K562 (cell line): ENCODE measurements around the gene SPHK2. TPM values are rescaled to one million over a fixed set of nuclear protein-coding genes. Genes with fewer than 3 reads are reported as not detected.
A peak's percentile ranks its signal among the peaks of the same experiment; 100 is the strongest.

Experiments used
- DNMT1 ChIP-seq: fragments of 450-650 bp; IDR thresholded peaks from 2 replicates; pipeline ENCODE4 v1.6.1; 2016; ENCODE audit warnings: antibody characterized with exemption, mild to moderate bottlenecking
- FOXK2 ChIP-seq, 2 experiments: fragments of 450-650 bp; IDR thresholded peaks in 1 of 2; conservative IDR thresholded peaks in 1 of 2; 2 replicates each; pipeline ENCODE4 v1.6.1; 2016; ENCODE audit warnings: low read depth in 2 of 2, mild to moderate bottlenecking in 1 of 2
- KAT2B ChIP-seq: IDR thresholded peaks from one replicate; pipeline ENCODE4 v1.6.1; 2012; ENCODE audit warnings: low read depth, mild to moderate bottlenecking, control low read depth, inconsistent platforms, low read length, moderate library complexity
- MBD2 ChIP-seq: sonication (generic); IDR thresholded peaks from 2 replicates; pipeline ENCODE4 v1.6.1; 2016; ENCODE audit warnings: low read depth, borderline replicate concordance
- MCM5 ChIP-seq: fragments of 450-650 bp; IDR thresholded peaks from 2 replicates; pipeline ENCODE4 v1.6.1; 2016; ENCODE audit warnings: low read depth
- NFIC ChIP-seq: fragments of 450-650 bp; IDR thresholded peaks from 2 replicates; pipeline ENCODE4 v1.6.1; 2017; ENCODE audit warnings: mild to moderate bottlenecking, inconsistent platforms
- NR1H2 ChIP-seq: sonication (generic); formaldehyde crosslinking; IDR thresholded peaks from 2 replicates; pipeline ENCODE4 v1.4.0; 2020; ENCODE audit warnings: mild to moderate bottlenecking, missing genetic modification reagents
- POLR2AphosphoS2 ChIP-seq: IDR thresholded peaks from 2 replicates; pipeline ENCODE4 v1.6.1; 2012; ENCODE audit warnings: low read length, improper control_type of control experiment
- POLR3G ChIP-seq: IDR thresholded peaks from 2 replicates; pipeline ENCODE4 v1.6.1; 2011; ENCODE audit not compliant: insufficient read length, insufficient replicate concordance; ENCODE audit errors: extremely low read depth
- TCF7 ChIP-seq: sonication (generic); IDR thresholded peaks from 2 replicates; pipeline ENCODE4 v1.6.1; 2016; ENCODE audit warnings: antibody characterized with exemption, borderline replicate concordance
- ZFX ChIP-seq: sonication (generic); formaldehyde crosslinking; IDR thresholded peaks from 2 replicates; pipeline ENCODE4 v1.8.0; 2022; ENCODE audit warnings: mild to moderate bottlenecking, missing genetic modification reagents, moderate library complexity
- ZNF121 ChIP-seq: sonication (generic); formaldehyde crosslinking; conservative IDR thresholded peaks from 2 replicates; pipeline ENCODE4 v1.8.0; 2022; ENCODE audit warnings: missing genetic modification reagents
- ZNF23 ChIP-seq: fragments of 250-450 bp; sonication (Bioruptor Pico); IDR thresholded peaks from 2 replicates; pipeline ENCODE4 v1.4.0; 2020; ENCODE audit warnings: mild to moderate bottlenecking
- ZNF408 ChIP-seq: fragments of 250-450 bp; sonication (Bioruptor Pico); IDR thresholded peaks from 2 replicates; pipeline ENCODE4 v1.4.0; 2020; ENCODE audit warnings: low read depth, mild to moderate bottlenecking, moderate library complexity
- ZNF76 ChIP-seq: fragments of 250-450 bp; sonication (Bioruptor Pico); IDR thresholded peaks from 2 replicates; pipeline ENCODE4 v1.4.0; 2020; ENCODE audit warnings: mild to moderate bottlenecking, moderate library complexity, borderline replicate concordance
- ZNF766 ChIP-seq: fragments of 200-800 bp; sonication (Bioruptor generic); conservative IDR thresholded peaks from 2 replicates; pipeline ENCODE4 v1.6.1; 2016; ENCODE audit warnings: missing genetic modification characterization, missing compliant biosample characterization
- polyA plus RNA-seq, 8 experiments: library from polyadenylated mRNA; depleted of rRNA in 4 of 8; stranded (reverse) in 5 of 8; unstranded in 3 of 8; fragments of >200 nt; fragmentation: Nextera tagmentation in 2 of 8; fragmentation: Illumina TruSeq in 1 of 8; extraction: Ambion mirVana in 2 of 8; extraction: Trizol in 1 of 8; gene quantifications; 2 replicates each; pipeline versions ENCODE4 v1.2.1 to v1.2.3, GENCODE V29; 2011 to 2014; ENCODE audit warnings: inconsistent platforms in 1 of 8, missing spikeins in 1 of 8
- total RNA-seq, 7 experiments: library from RNA; depleted of rRNA in 6 of 7; stranded (reverse); fragments of >200 nt in 6 of 7; fragmentation: Illumina TruSeq in 2 of 7; extraction: Trizol in 2 of 7; gene quantifications; 2 replicates each; pipeline versions ENCODE4 v1.2.1 to v1.2.3, GENCODE V29; 2011 to 2021; ENCODE audit warnings: low replicate concordance in 1 of 7
- TF ChIP-seq, protein P1 (sequence below), 2 experiments: IDR thresholded peaks in 1 of 2; conservative IDR thresholded peaks in 1 of 2; 2 replicates each; pipeline ENCODE4 v1.6.1; 2016; ENCODE audit warnings: low read depth in 2 of 2, mild to moderate bottlenecking in 1 of 2, missing compliant biosample characterization in 1 of 2, missing genetic modification characterization in 1 of 2, moderate library complexity in 1 of 2
- TF ChIP-seq, protein P2 (sequence below): fragments of 450-650 bp; IDR thresholded peaks from 2 replicates; pipeline ENCODE4 v1.6.1; 2018; ENCODE audit not compliant: partially characterized antibody
- TF ChIP-seq, protein P3 (sequence below): fragments of 450-650 bp; conservative IDR thresholded peaks from 2 replicates; pipeline ENCODE4 v1.6.1; 2016; ENCODE audit warnings: missing genetic modification characterization, low read depth, mild to moderate bottlenecking, control low read depth, missing compliant biosample characterization

Gene SPHK2
- total and polyA plus RNA-seq, 9 of the 15 experiments (the other 6 are each of a cell fraction or from before 2014, with no cell fraction given), result 0.10 to 15.2 (median 2.9) TPM

DNA sequence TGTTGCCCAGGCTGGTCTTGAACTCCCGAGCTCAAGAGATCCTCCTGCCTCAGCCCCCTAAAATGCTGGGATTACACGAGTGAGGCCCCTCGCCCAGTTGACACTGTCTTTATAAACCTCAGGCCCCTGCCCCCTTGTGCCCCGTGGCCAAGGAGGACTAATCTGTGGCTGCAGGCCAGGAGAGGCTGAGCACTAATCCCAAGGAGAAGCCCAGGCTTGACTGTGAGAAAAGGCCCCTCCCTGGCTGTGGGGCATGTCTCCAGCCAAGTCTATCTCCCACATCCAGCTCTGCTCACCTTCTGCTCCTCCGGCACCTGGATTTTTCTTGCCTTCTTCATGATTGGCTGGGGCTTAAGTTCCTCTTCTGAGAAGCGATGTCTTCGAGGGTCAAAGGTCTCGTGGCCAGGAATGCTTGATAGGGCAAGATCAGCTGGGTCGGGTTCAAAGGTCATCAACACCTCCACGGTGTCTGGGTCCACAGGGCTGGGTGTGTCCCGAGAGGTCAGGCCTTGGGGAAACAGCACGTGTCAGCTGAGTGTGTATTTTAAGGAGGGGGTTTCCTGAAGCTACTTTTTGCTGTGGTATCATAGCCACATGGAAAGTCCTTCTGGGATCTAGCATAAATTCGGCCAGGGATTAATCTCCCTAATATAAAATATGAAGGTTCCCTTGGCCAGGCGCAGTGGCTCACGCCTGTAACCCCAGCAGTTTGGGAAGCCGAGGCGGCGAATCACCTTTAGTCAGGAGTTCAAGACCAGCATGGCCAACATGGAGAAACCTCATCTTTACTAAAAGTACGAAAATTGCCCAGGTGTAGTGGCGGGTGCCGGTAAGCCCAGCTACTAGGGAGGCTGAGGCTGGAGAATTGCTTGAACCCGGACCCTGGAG, 14.1 kb downstream of the SPHK2 start (continued):
- no peak for TF ChIP-seq MBD2
- TF ChIP-seq ZNF76, result no peak
- no peak for TF ChIP-seq POLR2AphosphoS2
- no peak for TF ChIP-seq ZNF23 (CRISPR knock-in tag)
- no peak for TF ChIP-seq KAT2B
- no peak for TF ChIP-seq TCF7
- TF ChIP-seq POLR3G, result no peak
- peak; percentile 35; the same call in 1 of the 2 replicates for TF ChIP-seq ZFX
- TF ChIP-seq NR1H2, result no peak
- no peak for TF ChIP-seq DNMT1
- no peak for TF ChIP-seq ZNF121
- TF ChIP-seq, protein P1, sequence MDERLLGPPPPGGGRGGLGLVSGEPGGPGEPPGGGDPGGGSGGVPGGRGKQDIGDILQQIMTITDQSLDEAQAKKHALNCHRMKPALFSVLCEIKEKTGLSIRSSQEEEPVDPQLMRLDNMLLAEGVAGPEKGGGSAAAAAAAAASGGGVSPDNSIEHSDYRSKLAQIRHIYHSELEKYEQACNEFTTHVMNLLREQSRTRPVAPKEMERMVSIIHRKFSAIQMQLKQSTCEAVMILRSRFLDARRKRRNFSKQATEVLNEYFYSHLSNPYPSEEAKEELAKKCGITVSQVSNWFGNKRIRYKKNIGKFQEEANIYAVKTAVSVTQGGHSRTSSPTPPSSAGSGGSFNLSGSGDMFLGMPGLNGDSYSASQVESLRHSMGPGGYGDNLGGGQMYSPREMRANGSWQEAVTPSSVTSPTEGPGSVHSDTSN (CRISPR knock-in tag; IDR thresholded peaks at IDR 0.05; ENCODE audit: low read depth), result no peak
- TF ChIP-seq, protein P1 (tag; conservative IDR thresholded peaks at IDR 0.05; ENCODE audit: low read depth), result no peak
- TF ChIP-seq FOXK2 (conservative IDR thresholded peaks at IDR 0.05 in 1 of 2, IDR thresholded peaks at IDR 0.05 in 1 of 2; ENCODE audit: low read depth in 2 of 2), result peak in 1 of 2 experiments; percentile 11; a peak in 1 of 4 replicates
- no peak for TF ChIP-seq MCM5
- TF ChIP-seq, protein P2, sequence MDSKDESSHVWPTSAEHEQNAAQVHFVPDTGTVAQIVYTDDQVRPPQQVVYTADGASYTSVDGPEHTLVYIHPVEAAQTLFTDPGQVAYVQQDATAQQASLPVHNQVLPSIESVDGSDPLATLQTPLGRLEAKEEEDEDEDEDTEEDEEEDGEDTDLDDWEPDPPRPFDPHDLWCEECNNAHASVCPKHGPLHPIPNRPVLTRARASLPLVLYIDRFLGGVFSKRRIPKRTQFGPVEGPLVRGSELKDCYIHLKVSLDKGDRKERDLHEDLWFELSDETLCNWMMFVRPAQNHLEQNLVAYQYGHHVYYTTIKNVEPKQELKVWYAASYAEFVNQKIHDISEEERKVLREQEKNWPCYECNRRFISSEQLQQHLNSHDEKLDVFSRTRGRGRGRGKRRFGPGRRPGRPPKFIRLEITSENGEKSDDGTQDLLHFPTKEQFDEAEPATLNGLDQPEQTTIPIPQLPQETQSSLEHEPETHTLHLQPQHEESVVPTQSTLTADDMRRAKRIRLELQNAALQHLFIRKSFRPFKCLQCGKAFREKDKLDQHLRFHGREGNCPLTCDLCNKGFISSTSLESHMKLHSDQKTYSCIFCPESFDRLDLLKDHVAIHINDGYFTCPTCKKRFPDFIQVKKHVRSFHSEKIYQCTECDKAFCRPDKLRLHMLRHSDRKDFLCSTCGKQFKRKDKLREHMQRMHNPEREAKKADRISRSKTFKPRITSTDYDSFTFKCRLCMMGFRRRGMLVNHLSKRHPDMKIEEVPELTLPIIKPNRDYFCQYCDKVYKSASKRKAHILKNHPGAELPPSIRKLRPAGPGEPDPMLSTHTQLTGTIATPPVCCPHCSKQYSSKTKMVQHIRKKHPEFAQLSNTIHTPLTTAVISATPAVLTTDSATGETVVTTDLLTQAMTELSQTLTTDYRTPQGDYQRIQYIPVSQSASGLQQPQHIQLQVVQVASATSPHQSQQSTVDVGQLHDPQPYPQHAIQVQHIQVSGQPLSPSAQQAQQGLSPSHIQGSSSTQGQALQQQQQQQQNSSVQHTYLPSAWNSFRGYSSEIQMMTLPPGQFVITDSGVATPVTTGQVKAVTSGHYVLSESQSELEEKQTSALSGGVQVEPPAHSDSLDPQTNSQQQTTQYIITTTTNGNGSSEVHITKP, result no peak
- TF ChIP-seq NFIC, result peak; percentile 63
- TF ChIP-seq ZNF408 (CRISPR knock-in tag), result no peak
- TF ChIP-seq ZNF766 (CRISPR knock-in tag), result 0 out of 2 replicates have a peak, but pooled peaks have one; percentile 37
- TF ChIP-seq, protein P3, sequence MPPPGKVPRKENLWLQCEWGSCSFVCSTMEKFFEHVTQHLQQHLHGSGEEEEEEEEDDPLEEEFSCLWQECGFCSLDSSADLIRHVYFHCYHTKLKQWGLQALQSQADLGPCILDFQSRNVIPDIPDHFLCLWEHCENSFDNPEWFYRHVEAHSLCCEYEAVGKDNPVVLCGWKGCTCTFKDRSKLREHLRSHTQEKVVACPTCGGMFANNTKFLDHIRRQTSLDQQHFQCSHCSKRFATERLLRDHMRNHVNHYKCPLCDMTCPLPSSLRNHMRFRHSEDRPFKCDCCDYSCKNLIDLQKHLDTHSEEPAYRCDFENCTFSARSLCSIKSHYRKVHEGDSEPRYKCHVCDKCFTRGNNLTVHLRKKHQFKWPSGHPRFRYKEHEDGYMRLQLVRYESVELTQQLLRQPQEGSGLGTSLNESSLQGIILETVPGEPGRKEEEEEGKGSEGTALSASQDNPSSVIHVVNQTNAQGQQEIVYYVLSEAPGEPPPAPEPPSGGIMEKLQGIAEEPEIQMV (tag), result 0 out of 2 replicates have a peak, but pooled peaks have one; percentile 52
